ENCODE results near the gene LCN9. TPM values are rescaled to one million over a fixed set of nuclear protein-coding genes. Genes with fewer than 3 reads are reported as not detected.
A peak's percentile ranks its signal among the peaks of the same experiment; 100 is the strongest.

LCN9 gene
- total RNA-seq, 4 donors from 2014 or later, result 1.4 TPM; not detected in 3

DNA sequence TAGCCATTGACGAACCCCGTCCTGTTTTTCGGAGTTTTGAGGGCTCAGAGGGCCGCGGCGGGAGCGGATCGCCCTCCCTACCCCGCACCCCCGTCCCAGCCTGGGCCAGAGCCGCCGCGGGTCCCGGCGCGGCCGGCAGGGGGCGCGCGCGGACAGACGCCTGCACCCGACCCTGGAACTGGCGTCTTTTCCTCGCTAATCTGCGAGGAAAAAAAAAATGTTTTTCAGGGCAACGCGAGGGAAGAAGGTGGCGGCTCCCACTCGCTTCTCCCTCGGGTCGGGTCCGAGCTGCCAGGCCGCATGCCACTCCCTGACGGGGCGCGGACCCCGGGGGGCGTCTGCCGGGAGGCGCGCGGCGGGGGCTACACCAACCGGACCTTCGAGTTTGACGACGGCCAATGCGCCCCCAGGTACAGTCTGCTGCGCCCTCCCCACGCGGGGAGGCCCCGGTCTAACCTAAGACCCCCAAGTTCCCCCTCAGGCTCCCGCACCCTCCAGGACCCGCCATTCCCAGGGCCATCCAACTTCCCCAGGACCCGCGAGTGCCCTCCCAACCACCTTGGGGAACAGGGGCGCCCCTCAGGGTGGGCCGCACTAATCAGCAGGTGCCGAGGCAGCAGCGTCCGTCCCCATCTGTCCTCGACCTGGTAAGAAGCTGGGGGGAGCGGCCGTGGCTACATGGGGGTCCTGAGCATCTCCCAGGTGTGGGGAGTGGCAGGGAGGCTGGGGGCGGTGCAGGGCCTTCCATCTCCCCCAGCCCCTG lies 39.0 kb downstream of the LCN9 start, which contains the start of gene KCNT1:
Gene KCNT1, plus strand, starts transcription at position 227 of the 763 bp plus-strand sequence. Its CDS starts 74 bp downstream, at position 301.
- DNase-seq (ENCODE audit: low spot score), result no peak
- TF ChIP-seq, protein P1, sequence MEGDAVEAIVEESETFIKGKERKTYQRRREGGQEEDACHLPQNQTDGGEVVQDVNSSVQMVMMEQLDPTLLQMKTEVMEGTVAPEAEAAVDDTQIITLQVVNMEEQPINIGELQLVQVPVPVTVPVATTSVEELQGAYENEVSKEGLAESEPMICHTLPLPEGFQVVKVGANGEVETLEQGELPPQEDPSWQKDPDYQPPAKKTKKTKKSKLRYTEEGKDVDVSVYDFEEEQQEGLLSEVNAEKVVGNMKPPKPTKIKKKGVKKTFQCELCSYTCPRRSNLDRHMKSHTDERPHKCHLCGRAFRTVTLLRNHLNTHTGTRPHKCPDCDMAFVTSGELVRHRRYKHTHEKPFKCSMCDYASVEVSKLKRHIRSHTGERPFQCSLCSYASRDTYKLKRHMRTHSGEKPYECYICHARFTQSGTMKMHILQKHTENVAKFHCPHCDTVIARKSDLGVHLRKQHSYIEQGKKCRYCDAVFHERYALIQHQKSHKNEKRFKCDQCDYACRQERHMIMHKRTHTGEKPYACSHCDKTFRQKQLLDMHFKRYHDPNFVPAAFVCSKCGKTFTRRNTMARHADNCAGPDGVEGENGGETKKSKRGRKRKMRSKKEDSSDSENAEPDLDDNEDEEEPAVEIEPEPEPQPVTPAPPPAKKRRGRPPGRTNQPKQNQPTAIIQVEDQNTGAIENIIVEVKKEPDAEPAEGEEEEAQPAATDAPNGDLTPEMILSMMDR (IDR thresholded peaks at IDR 0.05), result no peak
- ATAC-seq (ENCODE audit: low FRiP score), result peak; percentile 66

GRCh38 chr9:135703726-135704125 lies 40.6 kb downstream of the LCN9 start:
- DNase-seq (ENCODE audit: low spot score) (no peak), ATAC-seq (ENCODE audit: low FRiP score) (no peak)

GRCh38 chr9:135704483-135704882 lies 41.4 kb downstream of the LCN9 start:
- TF ChIP-seq, protein P1 (IDR thresholded peaks at IDR 0.05), result no peak
- ATAC-seq (ENCODE audit: low FRiP score) (no peak), DNase-seq (ENCODE audit: low spot score) (no peak)

More at GRCh38 chr9:135703726-135704125, 40.6 kb downstream of the LCN9 start:
- TF ChIP-seq, protein P1 (IDR thresholded peaks at IDR 0.05), result no peak

- TF ChIP-seq, protein P1 (IDR thresholded peaks at IDR 0.05), result no peak
- ATAC-seq (ENCODE audit: low FRiP score), result no peak
- no peak for DNase-seq (ENCODE audit: low spot score)
Measured at GRCh38 chr9:135705376-135705775, 42.3 kb downstream of the LCN9 start.

DNA sequence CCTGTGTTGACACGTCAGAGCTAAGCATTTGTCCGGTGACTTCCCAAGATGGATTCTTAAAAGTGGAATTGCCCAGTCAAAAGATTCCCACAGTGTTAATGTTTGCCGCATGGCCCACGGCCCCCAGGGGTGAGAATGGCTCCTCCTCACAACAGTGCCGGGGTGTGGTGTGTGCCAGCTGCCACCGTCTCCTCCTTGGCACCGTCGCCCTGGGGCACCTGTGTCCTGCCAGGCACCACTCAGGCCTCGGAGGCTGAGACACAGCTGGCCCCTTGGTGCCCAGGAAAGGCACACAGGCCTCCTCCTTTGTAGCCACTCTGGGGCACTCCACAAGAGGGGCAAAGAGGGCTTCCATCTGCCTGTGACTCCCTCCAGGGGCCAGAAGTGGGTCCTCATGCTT lies 43.2 kb downstream of the LCN9 start:
- DNase-seq (ENCODE audit: low spot score) (no peak), ATAC-seq (ENCODE audit: low FRiP score) (no peak)
- TF ChIP-seq, protein P1 (IDR thresholded peaks at IDR 0.05), result no peak

- DNase-seq (ENCODE audit: low spot score) (no peak), ATAC-seq (ENCODE audit: low FRiP score) (no peak)
- TF ChIP-seq, protein P1 (IDR thresholded peaks at IDR 0.05), result no peak
Measured at GRCh38 chr9:135707252-135708138, 44.4 kb downstream of the LCN9 start.
